ENCODE results near the gene PITPNM3. TPM values are rescaled to one million over a fixed set of nuclear protein-coding genes. Genes with fewer than 3 reads are reported as not detected.

The PITPNM3 gene
- total RNA-seq, 2 experiments from 2014 or later: 0.37 to 0.76 TPM

GRCh38 chr17:6539871-6540270 is 16.5 kb downstream of the PITPNM3 start:
- H3K27ac Mint-ChIP-seq: no peak overlapping the region
- H3K4me3 Mint-ChIP-seq: no peak overlapping the region
- no peaks in the 10 kb centered on the region for H3K9me3 Mint-ChIP-seq (ENCODE audit: low read depth)
- no peaks in the 10 kb centered on the region for H3K4me1 Mint-ChIP-seq
- no peaks in the 10 kb centered on the region for H3K36me3 Mint-ChIP-seq
- CTCF ChIA-PET: no interaction called here
- H3K27me3 Mint-ChIP-seq: no peaks in the 10 kb centered on the region
- no peak for ATAC-seq
- no peak for DNase-seq

- Mint-ChIP-seq H3K36me3 (no peaks in the 10 kb centered on the region), H3K27ac (peak overlapping the region; percentile 7), H3K9me3 (ENCODE audit: low read depth) (no peaks in the 10 kb centered on the region), H3K4me1 (no peaks in the 10 kb centered on the region), H3K27me3 (no peaks in the 10 kb centered on the region), H3K4me3 (no peak overlapping the region)
- CTCF ChIA-PET: no interaction called here
- DNase-seq (no peak), ATAC-seq (no peak)
Observed at GRCh38 chr17:6536566-6537065, 19.7 kb downstream of the PITPNM3 start.

- no peak overlapping the region for H3K27ac Mint-ChIP-seq
- no peak overlapping the region for H3K4me3 Mint-ChIP-seq
- H3K36me3 Mint-ChIP-seq: no peaks in the 10 kb centered on the region
- no peaks in the 10 kb centered on the region for H3K9me3 Mint-ChIP-seq (ENCODE audit: low read depth)
- DNase-seq (no peak), ATAC-seq (no peak)
- no peaks in the 10 kb centered on the region for H3K27me3 Mint-ChIP-seq
- CTCF ChIA-PET: no interaction called here
- H3K4me1 Mint-ChIP-seq: no peaks in the 10 kb centered on the region
Observed at GRCh38 chr17:6536053-6536452, 20.3 kb downstream of the PITPNM3 start.

DNA sequence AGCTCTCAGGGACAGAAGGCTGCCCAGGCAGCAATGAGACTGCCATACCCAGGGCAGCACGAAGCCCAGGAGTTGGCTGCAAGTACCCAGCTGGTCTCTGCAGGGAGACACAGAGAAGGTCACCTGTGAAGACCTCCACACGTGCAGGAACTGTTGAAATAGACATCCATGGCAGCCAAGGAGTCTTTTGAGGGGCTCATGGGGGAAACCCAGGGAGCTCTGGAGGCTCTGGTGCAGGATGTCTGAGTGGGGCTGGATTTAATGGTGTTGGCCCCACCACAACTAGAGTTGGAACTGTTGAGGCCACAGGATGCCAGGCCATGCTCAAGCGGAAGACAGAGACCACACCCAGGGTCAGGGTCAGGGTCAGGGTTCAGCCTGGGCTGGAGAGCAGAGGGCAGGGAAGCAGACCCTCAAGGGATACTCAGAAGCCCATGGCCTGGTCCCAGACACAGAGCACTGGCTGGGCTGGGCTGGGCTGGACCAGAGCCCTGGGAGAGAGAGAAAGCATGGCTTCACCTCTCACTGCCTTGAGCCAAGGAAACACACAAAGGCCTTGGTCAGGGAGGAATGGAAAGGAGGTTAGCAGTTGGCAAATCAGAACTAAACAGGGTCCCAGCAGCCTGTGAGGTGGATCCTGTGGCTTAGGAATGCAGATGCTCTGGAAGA is 21.4 kb downstream of the PITPNM3 start:
- Mint-ChIP-seq H3K36me3 (no peaks in the 10 kb centered on the region), H3K27ac (no peak overlapping the region), H3K4me3 (no peak overlapping the region), H3K9me3 (ENCODE audit: low read depth) (no peaks in the 10 kb centered on the region), H3K27me3 (no peaks in the 10 kb centered on the region), H3K4me1 (no peaks in the 10 kb centered on the region)
- DNase-seq (no peak), ATAC-seq (no peak)
- CTCF ChIA-PET: no interaction called here

GRCh38 chr17:6532441-6532885 is 23.9 kb downstream of the PITPNM3 start:
- no peak for ATAC-seq
- H3K27me3 Mint-ChIP-seq: no peaks in the 10 kb centered on the region
- no peaks in the 10 kb centered on the region for H3K9me3 Mint-ChIP-seq (ENCODE audit: low read depth)
- H3K4me3 Mint-ChIP-seq: no peak overlapping the region
- no peaks in the 10 kb centered on the region for H3K36me3 Mint-ChIP-seq
- H3K27ac Mint-ChIP-seq: no peak overlapping the region
- DNase-seq: no peak
- CTCF ChIA-PET: no interaction called here
- no peaks in the 10 kb centered on the region for H3K4me1 Mint-ChIP-seq

DNA sequence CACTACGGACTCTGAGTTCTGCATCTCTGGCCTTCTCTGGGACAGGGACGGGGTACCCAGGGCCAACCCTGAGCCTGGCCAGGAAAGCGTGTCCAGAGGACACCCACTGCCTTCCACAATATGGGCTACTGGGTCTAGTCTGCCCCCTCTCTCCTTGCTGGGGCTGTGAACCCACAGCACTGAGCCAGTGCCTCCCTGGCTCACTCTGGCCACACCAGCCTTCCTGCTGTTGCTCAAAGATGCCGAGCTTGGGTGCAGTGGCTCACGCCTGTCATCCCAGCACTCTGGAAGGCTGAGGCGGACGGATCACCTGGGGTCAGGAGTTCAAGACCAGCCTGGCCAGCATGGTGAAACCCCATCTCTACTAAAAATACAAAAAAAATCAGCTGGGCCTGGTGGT is 24.8 kb downstream of the PITPNM3 start:
- CTCF ChIA-PET: interaction anchor here (0.7 kb wide), 1 partner anchor 180 kb away, joined by 3 read pairs; no protein-coding TSS in a partner anchor
- H3K27me3 Mint-ChIP-seq: no peaks in the 10 kb centered on the region
- ATAC-seq (no peak), DNase-seq (no peak)
- no peaks in the 10 kb centered on the region for H3K9me3 Mint-ChIP-seq (ENCODE audit: low read depth)
- H3K36me3 Mint-ChIP-seq: no peaks in the 10 kb centered on the region
- H3K27ac Mint-ChIP-seq: no peak overlapping the region
- no peak overlapping the region for H3K4me3 Mint-ChIP-seq
- H3K4me1 Mint-ChIP-seq: no peaks in the 10 kb centered on the region

- Mint-ChIP-seq H3K4me1 (no peaks in the 10 kb centered on the region), H3K27me3 (no peaks in the 10 kb centered on the region), H3K36me3 (no peaks in the 10 kb centered on the region), H3K4me3 (no peak overlapping the region), H3K27ac (no peak overlapping the region), H3K9me3 (ENCODE audit: low read depth) (no peaks in the 10 kb centered on the region)
- ATAC-seq (no peak), DNase-seq (no peak)
- CTCF ChIA-PET: interaction anchor here (0.9 kb wide), 1 partner anchor 9 kb away, joined by 3 read pairs; no protein-coding TSS in a partner anchor
Observed at GRCh38 chr17:6530324-6530920, 25.9 kb downstream of the PITPNM3 start.

GRCh38 chr17:6528557-6528956 is 27.8 kb downstream of the PITPNM3 start:
- ATAC-seq: no peak
- H3K4me1 Mint-ChIP-seq: no peaks in the 10 kb centered on the region
- CTCF ChIA-PET: no interaction called here
- H3K9me3 Mint-ChIP-seq (ENCODE audit: low read depth): no peaks in the 10 kb centered on the region
- DNase-seq: no peak
- H3K27me3 Mint-ChIP-seq: no peaks in the 10 kb centered on the region
- H3K27ac Mint-ChIP-seq: no peak overlapping the region
- no peaks in the 10 kb centered on the region for H3K36me3 Mint-ChIP-seq
- no peak overlapping the region for H3K4me3 Mint-ChIP-seq

- H3K4me3 Mint-ChIP-seq: no peak overlapping the region
- ATAC-seq (no peak), DNase-seq (no peak)
- no peaks in the 10 kb centered on the region for H3K4me1 Mint-ChIP-seq
- CTCF ChIA-PET: no interaction called here
- no peaks in the 10 kb centered on the region for H3K9me3 Mint-ChIP-seq (ENCODE audit: low read depth)
- H3K36me3 Mint-ChIP-seq: no peaks in the 10 kb centered on the region
- H3K27ac Mint-ChIP-seq: no peak overlapping the region
- no peaks in the 10 kb centered on the region for H3K27me3 Mint-ChIP-seq
Observed at GRCh38 chr17:6526362-6527152, 29.8 kb downstream of the PITPNM3 start.

DNA sequence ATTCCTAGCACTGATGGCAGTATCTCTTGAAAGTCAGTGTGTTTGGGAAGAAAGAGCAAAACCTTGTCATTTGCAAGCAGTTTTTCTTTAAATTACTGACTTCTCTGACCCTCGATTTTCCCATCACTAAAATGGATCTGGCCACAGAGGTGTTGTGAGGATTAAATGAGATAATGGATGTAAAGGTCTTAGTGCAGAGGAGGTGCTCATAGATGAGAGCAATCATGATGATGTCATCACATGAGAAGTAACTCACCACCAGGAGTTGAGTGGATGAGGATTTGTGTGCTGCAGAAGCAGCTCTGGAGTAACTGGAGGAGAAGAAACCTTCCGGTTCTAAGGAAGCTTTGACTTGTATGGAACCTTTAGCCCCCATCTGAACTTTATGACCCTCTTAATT is 30.6 kb downstream of the PITPNM3 start:
- DNase-seq (no peak), ATAC-seq (no peak)
- H3K27ac Mint-ChIP-seq: no peak overlapping the region
- no peaks in the 10 kb centered on the region for H3K4me1 Mint-ChIP-seq
- no peaks in the 10 kb centered on the region for H3K36me3 Mint-ChIP-seq
- no peak overlapping the region for H3K4me3 Mint-ChIP-seq
- H3K9me3 Mint-ChIP-seq (ENCODE audit: low read depth): no peaks in the 10 kb centered on the region
- CTCF ChIA-PET: no interaction called here
- no peaks in the 10 kb centered on the region for H3K27me3 Mint-ChIP-seq

DNA sequence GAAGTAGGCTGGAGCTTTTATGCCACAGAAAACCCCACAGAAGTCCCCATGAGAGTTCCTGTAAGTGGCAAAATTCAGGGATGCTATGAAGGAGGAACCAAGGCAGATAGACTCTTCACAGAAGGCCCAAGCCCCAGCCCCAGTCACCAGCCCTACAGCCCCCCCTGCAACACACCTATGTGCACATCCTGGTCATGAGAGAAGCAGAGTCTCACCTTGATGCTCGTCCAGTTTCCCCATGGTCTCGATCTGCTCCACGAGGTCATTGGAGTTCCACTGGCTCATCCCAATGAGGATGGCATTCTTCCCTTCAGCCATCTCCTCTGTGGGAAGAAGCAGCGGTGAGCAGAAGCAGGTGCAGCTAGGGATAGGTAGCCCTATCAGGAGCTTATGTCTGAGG is 31.2 kb downstream of the PITPNM3 start:
- H3K4me1 Mint-ChIP-seq: no peaks in the 10 kb centered on the region
- ATAC-seq: no peak
- no peaks in the 10 kb centered on the region for H3K36me3 Mint-ChIP-seq
- H3K27ac Mint-ChIP-seq: no peak overlapping the region
- no peak for DNase-seq
- no peaks in the 10 kb centered on the region for H3K27me3 Mint-ChIP-seq
- no peak overlapping the region for H3K4me3 Mint-ChIP-seq
- CTCF ChIA-PET: no interaction called here
- H3K9me3 Mint-ChIP-seq (ENCODE audit: low read depth): no peaks in the 10 kb centered on the region

GRCh38 chr17:6524520-6524919 is 31.8 kb downstream of the PITPNM3 start:
- Mint-ChIP-seq H3K36me3 (no peaks in the 10 kb centered on the region), H3K4me1 (no peaks in the 10 kb centered on the region), H3K27me3 (no peaks in the 10 kb centered on the region), H3K9me3 (ENCODE audit: low read depth) (no peaks in the 10 kb centered on the region), H3K4me3 (no peak overlapping the region), H3K27ac (no peak overlapping the region)
- no peak for ATAC-seq
- no peak for DNase-seq
- CTCF ChIA-PET: no interaction called here

DNA sequence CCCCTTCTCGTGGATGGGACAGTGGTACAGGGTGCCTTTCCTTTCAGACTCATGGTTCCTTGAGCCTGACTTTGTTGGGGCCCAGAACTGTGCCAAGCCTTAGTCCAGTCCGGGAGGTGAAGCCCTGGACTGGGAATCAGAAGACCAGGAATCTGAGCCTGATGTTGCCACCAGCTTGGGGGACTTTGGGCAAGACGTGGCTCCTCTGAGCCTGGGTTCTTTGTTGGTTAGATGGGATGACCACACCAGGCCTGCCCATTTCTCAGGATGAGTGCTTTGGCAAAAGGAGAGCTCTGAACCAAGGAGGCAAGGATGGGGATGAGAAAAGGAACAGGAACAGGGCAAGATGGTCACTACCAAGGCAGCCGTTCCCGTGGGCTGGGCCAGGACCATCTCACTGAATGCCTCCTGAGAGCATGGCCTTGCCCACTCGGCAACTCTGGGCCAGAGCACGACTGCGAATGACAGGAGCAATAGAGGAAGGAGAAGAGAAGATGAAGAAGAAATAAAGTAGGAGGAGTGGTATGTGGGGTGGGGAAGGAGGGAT is 32.5 kb downstream of the PITPNM3 start:
- Mint-ChIP-seq H3K27me3 (no peaks in the 10 kb centered on the region), H3K36me3 (no peaks in the 10 kb centered on the region), H3K4me3 (no peak overlapping the region), H3K27ac (no peak overlapping the region), H3K4me1 (no peaks in the 10 kb centered on the region), H3K9me3 (ENCODE audit: low read depth) (no peaks in the 10 kb centered on the region)
- DNase-seq (no peak), ATAC-seq (no peak)
- CTCF ChIA-PET: no interaction called here

GRCh38 chr17:6523330-6523729 is 33.0 kb downstream of the PITPNM3 start:
- no peaks in the 10 kb centered on the region for H3K4me1 Mint-ChIP-seq
- ATAC-seq (no peak), DNase-seq (no peak)
- H3K27me3 Mint-ChIP-seq: peaks cover 4% of the 10 kb centered on the region
- no peaks in the 10 kb centered on the region for H3K36me3 Mint-ChIP-seq
- no peak overlapping the region for H3K4me3 Mint-ChIP-seq
- H3K9me3 Mint-ChIP-seq (ENCODE audit: low read depth): no peaks in the 10 kb centered on the region
- CTCF ChIA-PET: no interaction called here
- H3K27ac Mint-ChIP-seq: no peak overlapping the region
